Right lobe of liver (tissue), 6 donors: ENCODE data around the gene PRKCB. TPM values are rescaled to one million over a fixed set of nuclear protein-coding genes. Genes with fewer than 3 reads are reported as not detected.

ENCODE experiments used
- ATAC-seq, 4 donors: fragments of 200-7000 bp; cut with Tn5 transposase; one replicate each; pipeline ENCODE4 v1.9.1; 2020; ENCODE audit warnings: mild to moderate bottlenecking in 4 of 4, moderate library complexity in 4 of 4
- DNase-seq, 3 donors: peaks; one replicate each; pipeline ENCODE4 v3.0.0-alpha.2; 2020
- H3K27ac ChIP-seq, 3 donors: fragments of 200-600 bp; one replicate each; pipeline ENCODE4 v1.8.0; 2022
- H3K27me3 ChIP-seq, 2 donors: fragments of 200-600 bp; one replicate each; pipeline ENCODE4 v1.8.0; 2022
- H3K36me3 ChIP-seq, 4 donors: fragments of 200-600 bp; sonication (generic) in 1 of 4; one replicate each; pipeline versions ENCODE4 v1.5.1 to v1.8.0; 2017 to 2022; ENCODE audit warnings: control low read depth in 1 of 4
- H3K4me1 ChIP-seq, 4 donors: fragments of 200-600 bp; sonication (generic) in 1 of 4; one replicate each; pipeline versions ENCODE4 v1.5.1 to v1.8.0; 2017 to 2022; ENCODE audit warnings: control low read depth in 1 of 4
- H3K4me3 ChIP-seq, 3 donors: fragments of 200-600 bp; one replicate each; pipeline ENCODE4 v1.8.0; 2022
- H3K9me3 ChIP-seq, 4 donors: fragments of 200-600 bp; sonication (generic) in 1 of 4; one replicate each; pipeline versions ENCODE4 v1.5.1 to v1.8.0; 2017 to 2022; ENCODE audit warnings: control low read depth in 1 of 4
- CTCF ChIP-seq, 4 donors: fragments of 200-600 bp in 3 of 4; fragments of 450-650 bp in 1 of 4; IDR thresholded peaks; one replicate each; pipeline versions ENCODE4 v1.5.1 to v1.8.0; 2016 to 2022; ENCODE audit warnings: antibody characterized with exemption in 4 of 4, mild to moderate bottlenecking in 2 of 4
- POLR2A ChIP-seq: fragments of 450-650 bp; IDR thresholded peaks from one replicate; pipeline ENCODE4 v1.6.1; 2017; ENCODE audit warnings: antibody characterized with exemption, mild to moderate bottlenecking
- WGBS: methylation state at CpG from one replicate; pipeline ENCODE4 v1.1.6; 2018; ENCODE audit warnings: low coverage, low lambda C conversion rate; ENCODE audit not compliant: insufficient coverage; ENCODE audit errors: missing lambda C conversion rate; 5-methylcytosine and 5-hydroxymethylcytosine counted together
- intact Hi-C, 2 donors: fragments of 100-400 bp; cut with DNase I; formaldehyde crosslinking; loops; one replicate each; pipeline versions ENCODE4 v1.11.2 to v1.14.1; 2022
- total RNA-seq, 6 experiments: library from RNA; depleted of rRNA in 2 of 6; stranded (reverse); fragments of >200 nt in 2 of 6; fragmentation: NEBNext Ultra II Directional in 3 of 6; extraction: Animal tissue kit (Norgen Biotek cat#: 25700) in 3 of 6; gene quantifications; one replicate each; pipeline versions ENCODE4 v1.1.0 to v1.2.4, GENCODE V29; 2016 to 2023
- donor health status: DM: no; HTN: yes; CAD: no.
- donor health status: DM: no; HTN: no; CAD: no.
- donor health status: DM: no; HTN: no; CAD: no.
- donor health status: DM: no; HTN: yes; CAD: no.
- donor health status: DM: no; HTN: yes; CAD: no.

The PRKCB gene
- total RNA-seq, 6 experiments from 2014 or later, result 1.7 to 8.1 (median 3.5) TPM

GRCh38 chr16:23943604-23944003 is 107.8 kb downstream of the PRKCB start:
- no peak for TF ChIP-seq CTCF (IDR thresholded peaks at IDR 0.05)
- TF ChIP-seq POLR2A, result no peak
- intact Hi-C loops, result no loop called here
- no peaks in the 10 kb centered on the region for H3K4me1 ChIP-seq
- H3K4me3 ChIP-seq, result no peak overlapping the region
- DNase-seq (no peak), ATAC-seq (no peak)
- H3K27me3 ChIP-seq, result no peaks in the 10 kb centered on the region
- H3K9me3 ChIP-seq, result no peaks in the 10 kb centered on the region
- 74% methylated on average over 6 of the region's 6 CpGs for WGBS
- H3K27ac ChIP-seq, result no peak overlapping the region
- no peaks in the 10 kb centered on the region for H3K36me3 ChIP-seq

- no peak for DNase-seq
- intact Hi-C loops, result no loop called here
- Histone ChIP-seq H3K4me1 (no peaks in the 10 kb centered on the region), H3K36me3 (no peaks in the 10 kb centered on the region), H3K4me3 (no peak overlapping the region), H3K9me3 (no peaks in the 10 kb centered on the region), H3K27ac (no peak overlapping the region), H3K27me3 (no peaks in the 10 kb centered on the region)
- 67% methylated on average over 1 of the region's 1 CpG for WGBS
- ATAC-seq, result no peak
- TF ChIP-seq POLR2A, result no peak
- TF ChIP-seq CTCF (IDR thresholded peaks at IDR 0.05), result no peak
Observed at GRCh38 chr16:23944381-23944780, 108.6 kb downstream of the PRKCB start.

GRCh38 chr16:23945243-23945642 is 109.5 kb downstream of the PRKCB start:
- Histone ChIP-seq H3K36me3 (no peaks in the 10 kb centered on the region), H3K4me1 (no peaks in the 10 kb centered on the region), H3K27me3 (no peaks in the 10 kb centered on the region), H3K9me3 (no peaks in the 10 kb centered on the region), H3K27ac (no peak overlapping the region), H3K4me3 (no peak overlapping the region)
- TF ChIP-seq POLR2A (no peak), CTCF (IDR thresholded peaks at IDR 0.05) (no peak)
- ATAC-seq (no peak), DNase-seq (no peak)
- intact Hi-C loops, result no loop called here
- WGBS, result 60% methylated on average over 4 of the region's 4 CpGs

- DNase-seq (no peak), ATAC-seq (no peak)
- no peaks in the 10 kb centered on the region for H3K27me3 ChIP-seq
- TF ChIP-seq POLR2A, result no peak
- TF ChIP-seq CTCF (IDR thresholded peaks at IDR 0.05), result no peak
- WGBS, result 69% methylated on average over 3 of the region's 4 CpGs
- H3K27ac ChIP-seq, result no peak overlapping the region
- peaks cover 0 to 4% (median 0%) of the 10 kb centered on the region in 4 donors for H3K4me1 ChIP-seq
- intact Hi-C loops, result no loop called here
- H3K4me3 ChIP-seq, result no peak overlapping the region
- no peaks in the 10 kb centered on the region for H3K36me3 ChIP-seq
- H3K9me3 ChIP-seq, result no peaks in the 10 kb centered on the region
Observed at GRCh38 chr16:23947838-23948237, 112.1 kb downstream of the PRKCB start.

- peaks cover 0 to 4% (median 0%) of the 10 kb centered on the region in 4 donors for H3K4me1 ChIP-seq
- TF ChIP-seq POLR2A, result no peak
- no peak for TF ChIP-seq CTCF (IDR thresholded peaks at IDR 0.05)
- no peak overlapping the region for H3K4me3 ChIP-seq
- no peaks in the 10 kb centered on the region for H3K9me3 ChIP-seq
- peak in 2 of 4 donors; percentile 10 to 30 for ATAC-seq
- intact Hi-C loops, result no loop called here
- H3K36me3 ChIP-seq, result no peaks in the 10 kb centered on the region
- no peak overlapping the region for H3K27ac ChIP-seq
- WGBS, result 38% methylated on average over 10 of the region's 11 CpGs
- no peak for DNase-seq
- H3K27me3 ChIP-seq, result no peaks in the 10 kb centered on the region
Observed at GRCh38 chr16:23948949-23949411, 113.2 kb downstream of the PRKCB start.
